HG03520 (cell line): ENCODE results near the gene ATF5.

Source experiments
- ATAC-seq: cut with Tn5 transposase; IDR thresholded peaks from one replicate; pipeline ENCODE4 v1.9.1; 2021; ENCODE audit warnings: mild to moderate bottlenecking, moderate library complexity; ENCODE audit not compliant: unreplicated experiment

Gene ATF5

GRCh38 chr19:49929121-49929610 is at the start of gene ATF5, which contains the start of gene NUP62:
Gene ATF5 (plus strand): TSS chr19:49929205. CDS start chr19:49930851, 1,646 bp downstream.
Gene NUP62 (minus strand): TSS chr19:49929504. CDS start chr19:49909807, 19,697 bp downstream.
- no peak for ATAC-seq

GRCh38 chr19:49879243-49879963 is 49.6 kb upstream of the ATF5 start:
- no peak for ATAC-seq

GRCh38 chr19:49880162-49880869 is 48.7 kb upstream of the ATF5 start:
- no peak for ATAC-seq

GRCh38 chr19:49881186-49881585 is 47.8 kb upstream of the ATF5 start:
- no peak for ATAC-seq

- ATAC-seq, result no peak
Measured at GRCh38 chr19:49881672-49882394, 47.2 kb upstream of the ATF5 start.

GRCh38 chr19:49882643-49883042 is 46.4 kb upstream of the ATF5 start:
- no peak for ATAC-seq

GRCh38 chr19:49883094-49883493 is 45.9 kb upstream of the ATF5 start:
- no peak for ATAC-seq

- ATAC-seq, result no peak
Measured at GRCh38 chr19:49884109-49884508, 44.9 kb upstream of the ATF5 start.

GRCh38 chr19:49884760-49885159 is 44.2 kb upstream of the ATF5 start:
- no peak for ATAC-seq

- ATAC-seq, result no peak
Measured at GRCh38 chr19:49887037-49887664, 41.9 kb upstream of the ATF5 start.

GRCh38 chr19:49887665-49888509 is 41.1 kb upstream of the ATF5 start:
- ATAC-seq, result no peak

GRCh38 chr19:49888510-49888824 is 40.5 kb upstream of the ATF5 start:
- ATAC-seq, result no peak

GRCh38 chr19:49889038-49889686 is 39.8 kb upstream of the ATF5 start:
- ATAC-seq, result no peak

GRCh38 chr19:49889687-49890348 is 39.2 kb upstream of the ATF5 start:
- ATAC-seq, result no peak

- ATAC-seq, result no peak
Measured at GRCh38 chr19:49890349-49891311, 38.4 kb upstream of the ATF5 start.

- ATAC-seq, result no peak
Measured at GRCh38 chr19:49891393-49891792, 37.6 kb upstream of the ATF5 start.

GRCh38 chr19:49892716-49893115 is 36.3 kb upstream of the ATF5 start:
- no peak for ATAC-seq

- no peak for ATAC-seq
Measured at GRCh38 chr19:49894011-49894664, 34.9 kb upstream of the ATF5 start.
